HepG2 (cell line): Measurements from ENCODE around the gene ARHGAP5. TPM values are rescaled to one million over a fixed set of nuclear protein-coding genes. Genes with fewer than 3 reads are reported as not detected.

ENCODE experiments used
- CEBPG ChIP-seq: IDR thresholded peaks from 2 replicates; pipeline ENCODE4 v1.6.1; 2016
- FIP1L1 ChIP-seq: fragments of 200-400 bp; formaldehyde crosslinking; IDR thresholded peaks from 2 replicates; pipeline ENCODE4 v1.6.1; 2018; ENCODE audit warnings: low read depth, mild to moderate bottlenecking, low read length, moderate library complexity, borderline replicate concordance; ENCODE audit not compliant: insufficient read depth
- ISX ChIP-seq: sonication (generic); formaldehyde crosslinking; conservative IDR thresholded peaks from 2 replicates; pipeline ENCODE4 v1.5.0; 2020; ENCODE audit warnings: missing genetic modification reagents
- KDM1A ChIP-seq: IDR thresholded peaks from 2 replicates; pipeline ENCODE4 v1.6.1; 2016; ENCODE audit warnings: missing compliant biosample characterization
- KLF12 ChIP-seq: sonication (generic); formaldehyde crosslinking; IDR thresholded peaks from 2 replicates; pipeline ENCODE4 v1.4.0; 2020; ENCODE audit warnings: missing genetic modification reagents, borderline replicate concordance
- KLF9 ChIP-seq: IDR thresholded peaks from 2 replicates; pipeline ENCODE4 v1.6.1; 2016; ENCODE audit warnings: low read depth
- MEF2D ChIP-seq: sonication (generic); formaldehyde crosslinking; IDR thresholded peaks from 2 replicates; pipeline ENCODE4 v1.5.1; 2020; ENCODE audit warnings: mild to moderate bottlenecking, missing genetic modification reagents
- PHF21A ChIP-seq: sonication (generic); formaldehyde crosslinking; IDR thresholded peaks from 2 replicates; pipeline ENCODE4 v1.5.0; 2020; ENCODE audit warnings: mild to moderate bottlenecking, missing genetic modification reagents
- REL ChIP-seq: sonication (generic); formaldehyde crosslinking; conservative IDR thresholded peaks from 2 replicates; pipeline ENCODE4 v1.8.0; 2022; ENCODE audit warnings: mild to moderate bottlenecking, missing genetic modification reagents, moderate library complexity
- SCMH1 ChIP-seq: sonication (generic); formaldehyde crosslinking; IDR thresholded peaks from 2 replicates; pipeline ENCODE4 v1.9.0; 2021; ENCODE audit warnings: missing genetic modification reagents, mild to moderate bottlenecking, borderline replicate concordance
- SMYD3 ChIP-seq: sonication (generic); formaldehyde crosslinking; IDR thresholded peaks from 2 replicates; pipeline ENCODE4 v1.8.1; 2023; ENCODE audit warnings: mild to moderate bottlenecking, missing genetic modification reagents
- ZBTB21 ChIP-seq: sonication (generic); formaldehyde crosslinking; IDR thresholded peaks from 2 replicates; pipeline ENCODE4 v1.4.0; 2020; ENCODE audit warnings: missing genetic modification reagents
- ZNF3 ChIP-seq: IDR thresholded peaks from 2 replicates; pipeline ENCODE4 v1.7.0; 2017; ENCODE audit warnings: inconsistent platforms
- ZNF569 ChIP-seq: sonication (generic); formaldehyde crosslinking; IDR thresholded peaks from 2 replicates; pipeline ENCODE4 v1.5.0; 2020; ENCODE audit warnings: mild to moderate bottlenecking, missing genetic modification reagents, moderate library complexity, borderline replicate concordance
- ZNF773 ChIP-seq: sonication (generic); formaldehyde crosslinking; IDR thresholded peaks from 2 replicates; pipeline ENCODE4 v1.4.0; 2020; ENCODE audit warnings: missing genetic modification reagents, borderline replicate concordance
- ZZZ3 ChIP-seq: sonication (generic); formaldehyde crosslinking; IDR thresholded peaks from 2 replicates; pipeline ENCODE4 v1.4.0; 2020; ENCODE audit warnings: missing genetic modification reagents, mild to moderate bottlenecking, borderline replicate concordance
- polyA plus RNA-seq, 8 experiments: library from polyadenylated mRNA; depleted of rRNA in 3 of 8; stranded (reverse) in 7 of 8; unstranded in 1 of 8; fragments of >200 nt; fragmentation: Illumina TruSeq in 4 of 8; extraction: Trizol in 4 of 8; gene quantifications; 2 replicates each; pipeline versions ENCODE4 v1.2.1 to v1.2.3, GENCODE V29; 2011 to 2016; ENCODE audit warnings: low read depth in 4 of 8, missing spikeins in 1 of 8, mixed read lengths in 1 of 8; ENCODE audit not compliant: insufficient read depth in 1 of 8
- total RNA-seq, 5 experiments: library from RNA; depleted of rRNA; stranded (reverse); fragments of >200 nt; fragmentation: Illumina TruSeq; extraction: Trizol; gene quantifications; 2 replicates each; pipeline ENCODE4 v1.2.3, GENCODE V29; 2016; ENCODE audit warnings: low read depth in 1 of 5
- TF ChIP-seq, protein P1 (sequence below): sonication (generic); formaldehyde crosslinking; IDR thresholded peaks from 2 replicates; pipeline ENCODE4 v1.8.1; 2022; ENCODE audit warnings: mild to moderate bottlenecking, missing genetic modification reagents
- TF ChIP-seq, protein P2 (sequence below): sonication (generic); formaldehyde crosslinking; IDR thresholded peaks from 2 replicates; pipeline ENCODE4 v1.5.0; 2020; ENCODE audit warnings: missing genetic modification reagents, mild to moderate bottlenecking, borderline replicate concordance
- TF ChIP-seq, protein P3 (sequence below): sonication (generic); formaldehyde crosslinking; IDR thresholded peaks from 2 replicates; pipeline ENCODE4 v1.4.0; 2020; ENCODE audit warnings: missing genetic modification reagents, borderline replicate concordance
- TF ChIP-seq, protein P4 (sequence below): sonication (generic); formaldehyde crosslinking; IDR thresholded peaks from 2 replicates; pipeline ENCODE4 v1.4.0; 2020; ENCODE audit warnings: mild to moderate bottlenecking, missing genetic modification reagents

The ARHGAP5 gene
- total and polyA plus RNA-seq, 2 of the 13 experiments (the other 11 are each of a cell fraction or from before 2014, with no cell fraction given) = 33.7 to 144 TPM

DNA sequence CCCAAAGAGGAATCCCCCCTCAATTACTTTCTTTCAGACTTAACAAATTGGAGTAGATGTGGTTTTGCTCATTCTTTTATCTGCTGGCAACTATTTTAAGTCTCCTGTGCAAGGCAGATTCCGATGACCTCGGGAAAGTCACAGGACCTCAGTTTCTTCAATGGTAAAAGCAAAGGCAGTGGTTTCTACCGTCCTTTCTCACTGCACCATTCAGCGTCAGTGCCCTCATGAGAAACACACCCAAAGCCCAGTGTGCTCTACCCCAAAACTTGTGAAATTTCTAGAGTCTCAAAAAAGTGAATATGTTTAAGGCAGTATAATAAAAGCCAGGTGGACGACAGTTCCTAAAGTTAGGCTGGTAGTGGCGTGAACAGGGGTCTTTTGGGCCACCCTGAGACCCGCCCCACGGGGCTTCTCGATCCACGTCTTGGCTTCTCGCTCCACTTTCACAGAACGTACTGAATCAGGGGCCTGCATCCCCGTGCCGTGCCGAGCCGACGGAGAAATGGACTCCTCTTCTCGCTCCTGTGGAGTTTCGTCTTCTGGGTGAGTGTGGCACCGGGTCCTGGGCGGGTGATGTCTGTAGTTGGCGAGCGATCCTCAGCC, 1.3 kb upstream of the ARHGAP5 start (continued):
- TF ChIP-seq ZNF569 (CRISPR knock-in tag) (0 out of 2 replicates have a peak, but pooled peaks have one; percentile 26), ZBTB21 (CRISPR knock-in tag) (no peak), SMYD3 (peak; percentile 97), KLF12 (CRISPR knock-in tag) (peak; percentile 90), ZZZ3 (CRISPR knock-in tag) (no peak; the same call in 1 of the 2 replicates), KDM1A (CRISPR knock-in tag) (0 out of 2 replicates have a peak, but pooled peaks have one; percentile 10), ISX (CRISPR knock-in tag) (no peak; the same call in 1 of the 2 replicates), REL (CRISPR knock-in tag) (no peak), PHF21A (CRISPR knock-in tag) (no peak), FIP1L1 (0 out of 2 replicates have a peak, but pooled peaks have one; percentile 98), ZNF773 (peak; percentile 90; the same call in 1 of the 2 replicates), CEBPG (CRISPR knock-in tag) (no peak), ZNF3 (CRISPR knock-in tag) (0 out of 2 replicates have a peak, but pooled peaks have one; percentile 34), MEF2D (CRISPR knock-in tag) (no peak), KLF9 (CRISPR knock-in tag) (no peak), SCMH1 (no peak)
- TF ChIP-seq, protein P1, sequence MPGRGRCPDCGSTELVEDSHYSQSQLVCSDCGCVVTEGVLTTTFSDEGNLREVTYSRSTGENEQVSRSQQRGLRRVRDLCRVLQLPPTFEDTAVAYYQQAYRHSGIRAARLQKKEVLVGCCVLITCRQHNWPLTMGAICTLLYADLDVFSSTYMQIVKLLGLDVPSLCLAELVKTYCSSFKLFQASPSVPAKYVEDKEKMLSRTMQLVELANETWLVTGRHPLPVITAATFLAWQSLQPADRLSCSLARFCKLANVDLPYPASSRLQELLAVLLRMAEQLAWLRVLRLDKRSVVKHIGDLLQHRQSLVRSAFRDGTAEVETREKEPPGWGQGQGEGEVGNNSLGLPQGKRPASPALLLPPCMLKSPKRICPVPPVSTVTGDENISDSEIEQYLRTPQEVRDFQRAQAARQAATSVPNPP (CRISPR knock-in tag) = peak; percentile 96
- TF ChIP-seq, protein P2, sequence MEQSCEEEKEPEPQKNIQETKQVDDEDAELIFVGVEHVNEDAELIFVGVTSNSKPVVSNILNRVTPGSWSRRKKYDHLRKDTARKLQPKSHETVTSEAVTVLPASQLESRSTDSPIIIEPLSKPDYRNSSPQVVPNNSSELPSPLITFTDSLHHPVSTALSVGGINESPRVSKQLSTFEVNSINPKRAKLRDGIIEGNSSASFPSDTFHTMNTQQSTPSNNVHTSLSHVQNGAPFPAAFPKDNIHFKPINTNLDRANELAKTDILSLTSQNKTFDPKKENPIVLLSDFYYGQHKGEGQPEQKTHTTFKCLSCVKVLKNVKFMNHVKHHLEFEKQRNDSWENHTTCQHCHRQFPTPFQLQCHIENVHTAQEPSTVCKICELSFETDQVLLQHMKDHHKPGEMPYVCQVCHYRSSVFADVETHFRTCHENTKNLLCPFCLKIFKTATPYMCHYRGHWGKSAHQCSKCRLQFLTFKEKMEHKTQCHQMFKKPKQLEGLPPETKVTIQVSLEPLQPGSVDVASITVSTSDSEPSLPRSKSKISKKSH (CRISPR knock-in tag) = peak; percentile 74; the same call in 1 of the 2 replicates
- TF ChIP-seq, protein P3, sequence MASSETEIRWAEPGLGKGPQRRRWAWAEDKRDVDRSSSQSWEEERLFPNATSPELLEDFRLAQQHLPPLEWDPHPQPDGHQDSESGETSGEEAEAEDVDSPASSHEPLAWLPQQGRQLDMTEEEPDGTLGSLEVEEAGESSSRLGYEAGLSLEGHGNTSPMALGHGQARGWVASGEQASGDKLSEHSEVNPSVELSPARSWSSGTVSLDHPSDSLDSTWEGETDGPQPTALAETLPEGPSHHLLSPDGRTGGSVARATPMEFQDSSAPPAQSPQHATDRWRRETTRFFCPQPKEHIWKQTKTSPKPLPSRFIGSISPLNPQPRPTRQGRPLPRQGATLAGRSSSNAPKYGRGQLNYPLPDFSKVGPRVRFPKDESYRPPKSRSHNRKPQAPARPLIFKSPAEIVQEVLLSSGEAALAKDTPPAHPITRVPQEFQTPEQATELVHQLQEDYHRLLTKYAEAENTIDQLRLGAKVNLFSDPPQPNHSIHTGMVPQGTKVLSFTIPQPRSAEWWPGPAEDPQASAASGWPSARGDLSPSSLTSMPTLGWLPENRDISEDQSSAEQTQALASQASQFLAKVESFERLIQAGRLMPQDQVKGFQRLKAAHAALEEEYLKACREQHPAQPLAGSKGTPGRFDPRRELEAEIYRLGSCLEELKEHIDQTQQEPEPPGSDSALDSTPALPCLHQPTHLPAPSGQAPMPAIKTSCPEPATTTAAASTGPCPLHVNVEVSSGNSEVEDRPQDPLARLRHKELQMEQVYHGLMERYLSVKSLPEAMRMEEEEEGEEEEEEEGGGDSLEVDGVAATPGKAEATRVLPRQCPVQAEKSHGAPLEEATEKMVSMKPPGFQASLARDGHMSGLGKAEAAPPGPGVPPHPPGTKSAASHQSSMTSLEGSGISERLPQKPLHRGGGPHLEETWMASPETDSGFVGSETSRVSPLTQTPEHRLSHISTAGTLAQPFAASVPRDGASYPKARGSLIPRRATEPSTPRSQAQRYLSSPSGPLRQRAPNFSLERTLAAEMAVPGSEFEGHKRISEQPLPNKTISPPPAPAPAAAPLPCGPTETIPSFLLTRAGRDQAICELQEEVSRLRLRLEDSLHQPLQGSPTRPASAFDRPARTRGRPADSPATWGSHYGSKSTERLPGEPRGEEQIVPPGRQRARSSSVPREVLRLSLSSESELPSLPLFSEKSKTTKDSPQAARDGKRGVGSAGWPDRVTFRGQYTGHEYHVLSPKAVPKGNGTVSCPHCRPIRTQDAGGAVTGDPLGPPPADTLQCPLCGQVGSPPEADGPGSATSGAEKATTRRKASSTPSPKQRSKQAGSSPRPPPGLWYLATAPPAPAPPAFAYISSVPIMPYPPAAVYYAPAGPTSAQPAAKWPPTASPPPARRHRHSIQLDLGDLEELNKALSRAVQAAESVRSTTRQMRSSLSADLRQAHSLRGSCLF (CRISPR knock-in tag) = 0 out of 2 replicates have a peak, but pooled peaks have one; percentile 8
- TF ChIP-seq, protein P4, sequence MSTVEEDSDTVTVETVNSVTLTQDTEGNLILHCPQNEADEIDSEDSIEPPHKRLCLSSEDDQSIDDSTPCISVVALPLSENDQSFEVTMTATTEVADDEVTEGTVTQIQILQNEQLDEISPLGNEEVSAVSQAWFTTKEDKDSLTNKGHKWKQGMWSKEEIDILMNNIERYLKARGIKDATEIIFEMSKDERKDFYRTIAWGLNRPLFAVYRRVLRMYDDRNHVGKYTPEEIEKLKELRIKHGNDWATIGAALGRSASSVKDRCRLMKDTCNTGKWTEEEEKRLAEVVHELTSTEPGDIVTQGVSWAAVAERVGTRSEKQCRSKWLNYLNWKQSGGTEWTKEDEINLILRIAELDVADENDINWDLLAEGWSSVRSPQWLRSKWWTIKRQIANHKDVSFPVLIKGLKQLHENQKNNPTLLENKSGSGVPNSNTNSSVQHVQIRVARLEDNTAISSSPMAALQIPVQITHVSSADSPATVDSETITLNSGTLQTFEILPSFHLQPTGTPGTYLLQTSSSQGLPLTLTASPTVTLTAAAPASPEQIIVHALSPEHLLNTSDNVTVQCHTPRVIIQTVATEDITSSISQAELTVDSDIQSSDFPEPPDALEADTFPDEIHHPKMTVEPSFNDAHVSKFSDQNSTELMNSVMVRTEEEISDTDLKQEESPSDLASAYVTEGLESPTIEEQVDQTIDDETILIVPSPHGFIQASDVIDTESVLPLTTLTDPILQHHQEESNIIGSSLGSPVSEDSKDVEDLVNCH (CRISPR knock-in tag) = peak; percentile 40; the same call in 1 of the 2 replicates
